Measurements from ENCODE around the gene PCP4. TPM values are rescaled to one million over a fixed set of nuclear protein-coding genes. Genes with fewer than 3 reads are reported as not detected.

The PCP4 gene
- total and polyA plus RNA-seq, 10 donors: 0.98 to 5.4 (median 1.7) TPM; not detected in 5

- intact Hi-C loops (cut with DNase I; ENCODE audit: low total_unique reads): no loop called here
- 66 to 89% (median 81%) methylated on average over 10 of the region's 10 CpGs for WGBS, 5 donors
Observed at GRCh38 chr21:39849014-39849655, 18.1 kb upstream of the PCP4 start.

GRCh38 chr21:39850333-39850732, 16.9 kb upstream of the PCP4 start:
- no peak overlapping the region for H3K4me3 ChIP-seq
- DNase-seq: no peak
- peaks cover 0 to 3% (median 0%) of the 10 kb centered on the region in 8 donors for H3K9me3 ChIP-seq
- intact Hi-C loops (cut with DNase I; ENCODE audit: low total_unique reads): no loop called here
- no peak overlapping the region for H3K27ac ChIP-seq
- 56 to 72% (median 63%) methylated on average over 2 of the region's 2 CpGs for WGBS, 5 donors
- no peaks in the 10 kb centered on the region for H3K36me3 ChIP-seq
- H3K4me1 ChIP-seq: no peaks in the 10 kb centered on the region
- TF ChIP-seq CTCF (IDR thresholded peaks at IDR 0.05 in 8 of 11, conservative IDR thresholded peaks at IDR 0.05 in 3 of 11) (no peak), POLR2A (IDR thresholded peaks at IDR 0.05) (no peak), POLR2AphosphoS5 (IDR thresholded peaks at IDR 0.05) (no peak)
- no peaks in the 10 kb centered on the region for H3K27me3 ChIP-seq (replicated peaks in 1 of 7)

More at GRCh38 chr21:39849014-39849655, 18.1 kb upstream of the PCP4 start:
- TF ChIP-seq CTCF (IDR thresholded peaks at IDR 0.05 in 8 of 11, conservative IDR thresholded peaks at IDR 0.05 in 3 of 11) (no peak), POLR2AphosphoS5 (IDR thresholded peaks at IDR 0.05) (no peak), POLR2A (IDR thresholded peaks at IDR 0.05) (no peak)
- no peaks in the 10 kb centered on the region for H3K36me3 ChIP-seq
- no peak overlapping the region for H3K4me3 ChIP-seq
- H3K9me3 ChIP-seq: peaks cover 0 to 3% (median 0%) of the 10 kb centered on the region in 8 donors
- DNase-seq: no peak
- no peak overlapping the region for H3K27ac ChIP-seq
- no peaks in the 10 kb centered on the region for H3K4me1 ChIP-seq
- no peaks in the 10 kb centered on the region for H3K27me3 ChIP-seq (replicated peaks in 1 of 7)

GRCh38 chr21:39851002-39851618, 16.1 kb upstream of the PCP4 start:
- Histone ChIP-seq H3K4me3 (no peak overlapping the region), H3K27ac (no peak overlapping the region), H3K36me3 (no peaks in the 10 kb centered on the region), H3K9me3 (peaks cover 0 to 3% (median 0%) of the 10 kb centered on the region in 8 donors), H3K4me1 (no peaks in the 10 kb centered on the region), H3K27me3 (replicated peaks in 1 of 7) (no peaks in the 10 kb centered on the region)
- TF ChIP-seq CTCF (IDR thresholded peaks at IDR 0.05 in 8 of 11, conservative IDR thresholded peaks at IDR 0.05 in 3 of 11): no peak
- no peak for TF ChIP-seq POLR2A (IDR thresholded peaks at IDR 0.05)
- no peak for TF ChIP-seq POLR2AphosphoS5 (IDR thresholded peaks at IDR 0.05)
- DNase-seq: no peak
- 83 to 93% (median 87%) methylated on average over 7 of the region's 7 CpGs for WGBS, 5 donors
- intact Hi-C loops (cut with DNase I; ENCODE audit: low total_unique reads): no loop called here

GRCh38 chr21:39852021-39852721, 15.1 kb upstream of the PCP4 start:
- no peak overlapping the region for H3K4me3 ChIP-seq
- H3K27me3 ChIP-seq (replicated peaks in 1 of 7): no peaks in the 10 kb centered on the region
- intact Hi-C loops (cut with DNase I; ENCODE audit: low total_unique reads): no loop called here
- H3K4me1 ChIP-seq: no peaks in the 10 kb centered on the region
- 40 to 51% (median 47%) methylated on average over 5 of the region's 5 CpGs for WGBS, 5 donors
- DNase-seq: no peak
- no peaks in the 10 kb centered on the region for H3K36me3 ChIP-seq
- TF ChIP-seq POLR2A (IDR thresholded peaks at IDR 0.05) (no peak), CTCF (IDR thresholded peaks at IDR 0.05 in 8 of 11, conservative IDR thresholded peaks at IDR 0.05 in 3 of 11) (no peak), POLR2AphosphoS5 (IDR thresholded peaks at IDR 0.05) (no peak)
- H3K9me3 ChIP-seq: peaks cover 0 to 3% (median 0%) of the 10 kb centered on the region in 8 donors
- no peak overlapping the region for H3K27ac ChIP-seq

All from spleen (tissue), 11 donors.